HEK293 (cell line): Measurements from ENCODE around the gene COMMD2.

Experiments
- CTCF ChIA-PET: fragments of 350-600 bp; formaldehyde crosslinking; extraction: SDS; loops from one replicate; lab custom pipeline; 2021; ENCODE audit warnings: antibody characterized with exemption; lab: Yijun Ruan, JAX
- POLR2A ChIA-PET: fragments of 300-600 bp; formaldehyde crosslinking; extraction: SDS; loops from one replicate; lab custom pipeline; 2020; ENCODE audit warnings: antibody characterized with exemption, inconsistent platforms; lab: Yijun Ruan, JAX
- H3K27ac ChIP-seq: fragments of 200-500 bp; sonication (Bioruptor generic); 2 replicates; pipeline ENCODE4 v1.5.1; 2014; ENCODE audit warnings: low read depth, low read length, control low read depth, inconsistent platforms; ENCODE audit errors: extremely low read depth
- H3K36me3 ChIP-seq, 2 experiments: fragments of 200-500 bp in 1 of 2; sonication (Bioruptor generic) in 1 of 2; 1 replicate in 1 of 2; 2 replicates in 1 of 2; pipeline ENCODE4 v1.5.1; 2014 to 2017; ENCODE audit warnings: inconsistent platforms in 2 of 2, low read length in 2 of 2; ENCODE audit not compliant: control insufficient read depth in 2 of 2, insufficient read depth in 1 of 2
- H3K4me1 ChIP-seq: fragments of 200-500 bp; sonication (Bioruptor generic); 2 replicates; pipeline ENCODE4 v1.5.1; 2014; ENCODE audit warnings: mild to moderate bottlenecking, low read length, inconsistent platforms; ENCODE audit not compliant: control insufficient read depth, insufficient read depth
- H3K4me3 ChIP-seq: 2 replicates; pipeline ENCODE4 v1.5.1; 2011; ENCODE audit warnings: low read depth, mild to moderate bottlenecking, control low read depth, low read length, moderate library complexity
- H3K9me3 ChIP-seq: fragments of 200-500 bp; sonication (Bioruptor generic); 2 replicates; pipeline ENCODE4 v1.5.1; 2014; ENCODE audit warnings: low read depth, low read length, inconsistent platforms; ENCODE audit not compliant: control insufficient read depth, insufficient read depth
- ZNF776 ChIP-seq: fragments of 450-650 bp; formaldehyde crosslinking; IDR thresholded peaks from 2 replicates; pipeline ENCODE4 v1.5.0; 2017; ENCODE audit warnings: missing biosample characterization, missing genetic modification characterization, borderline replicate concordance
- TF ChIP-seq, protein P1 (sequence below): fragments of 450-650 bp; formaldehyde crosslinking; IDR thresholded peaks from 2 replicates; pipeline ENCODE4 v1.5.1; 2016; ENCODE audit warnings: missing biosample characterization, missing genetic modification characterization

The COMMD2 gene

GRCh38 chr3:149701206-149701976 lies 50.9 kb downstream of the COMMD2 start:
- Histone ChIP-seq H3K36me3 (no peaks in the 10 kb centered on the region), H3K9me3 (no peaks in the 10 kb centered on the region), H3K4me3 (no peak overlapping the region), H3K4me1 (no peaks in the 10 kb centered on the region), H3K27ac (no peak overlapping the region)
- CTCF ChIA-PET = interaction anchor here (1.2 kb wide), 1 partner anchor 16 kb away, joined by 5 read pairs; no protein-coding TSS in a partner anchor
- TF ChIP-seq, protein P1, sequence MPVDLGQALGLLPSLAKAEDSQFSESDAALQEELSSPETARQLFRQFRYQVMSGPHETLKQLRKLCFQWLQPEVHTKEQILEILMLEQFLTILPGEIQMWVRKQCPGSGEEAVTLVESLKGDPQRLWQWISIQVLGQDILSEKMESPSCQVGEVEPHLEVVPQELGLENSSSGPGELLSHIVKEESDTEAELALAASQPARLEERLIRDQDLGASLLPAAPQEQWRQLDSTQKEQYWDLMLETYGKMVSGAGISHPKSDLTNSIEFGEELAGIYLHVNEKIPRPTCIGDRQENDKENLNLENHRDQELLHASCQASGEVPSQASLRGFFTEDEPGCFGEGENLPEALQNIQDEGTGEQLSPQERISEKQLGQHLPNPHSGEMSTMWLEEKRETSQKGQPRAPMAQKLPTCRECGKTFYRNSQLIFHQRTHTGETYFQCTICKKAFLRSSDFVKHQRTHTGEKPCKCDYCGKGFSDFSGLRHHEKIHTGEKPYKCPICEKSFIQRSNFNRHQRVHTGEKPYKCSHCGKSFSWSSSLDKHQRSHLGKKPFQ = no peak
- no peak for TF ChIP-seq ZNF776 (tag by site-specific recombination)
- POLR2A ChIA-PET = no interaction called here
